GM21423 (cell line): Measurements from ENCODE around the gene FOXL3.
"Not testable (repeated sequence)": the region's sequence is repeated elsewhere in the genome, so short reads cannot be mapped to it uniquely, and the experiment has no call there.

Experiments used
- ATAC-seq: cut with Tn5 transposase; IDR thresholded peaks from one replicate; pipeline ENCODE4 v1.9.1; 2021; ENCODE audit warnings: mild to moderate bottlenecking, moderate library complexity; ENCODE audit not compliant: unreplicated experiment

The FOXL3 gene

DNA sequence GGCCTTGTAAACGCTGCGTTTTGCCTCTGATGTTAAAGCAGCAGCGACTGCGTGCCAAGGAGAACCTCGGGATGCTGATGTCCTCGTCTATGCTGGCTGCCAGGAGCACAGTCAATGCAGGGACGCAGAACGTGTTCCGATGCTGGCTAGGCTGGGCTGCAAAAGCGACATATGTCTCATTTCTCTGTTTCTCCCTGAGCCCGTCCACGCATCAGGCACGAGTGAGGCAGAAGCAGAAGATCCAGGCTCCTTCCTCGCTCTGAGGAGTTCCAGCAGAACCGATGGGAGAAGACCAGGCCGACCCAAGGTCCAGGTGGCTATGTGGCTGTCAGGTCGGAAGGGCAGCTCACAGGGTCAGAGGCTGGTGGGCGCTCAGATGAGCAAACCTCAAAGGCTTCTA, 3.7 kb upstream of the FOXL3 start:
- no peak for ATAC-seq

DNA sequence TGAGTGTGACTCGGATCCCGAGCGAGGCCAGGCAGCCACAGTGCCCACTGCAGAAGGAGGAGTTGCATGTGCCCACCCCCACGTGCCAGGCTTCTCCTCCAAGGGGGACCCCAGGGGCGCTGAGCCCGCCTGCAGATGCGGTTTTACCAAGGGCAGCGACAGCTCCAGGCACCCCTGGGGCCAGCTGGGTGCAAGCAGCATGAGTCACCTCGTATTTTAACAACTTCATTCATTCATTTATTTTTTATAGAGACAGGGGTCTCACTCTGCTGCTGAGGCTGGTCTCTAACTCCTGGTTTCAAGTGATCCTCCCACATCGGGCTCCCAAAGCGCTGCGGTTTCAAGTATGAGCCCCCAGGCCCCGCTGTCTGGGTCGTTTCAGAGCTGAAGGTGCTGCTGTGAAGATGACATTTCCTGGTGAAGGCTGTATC, 1.3 kb upstream of the FOXL3 start:
- no peak for ATAC-seq

DNA sequence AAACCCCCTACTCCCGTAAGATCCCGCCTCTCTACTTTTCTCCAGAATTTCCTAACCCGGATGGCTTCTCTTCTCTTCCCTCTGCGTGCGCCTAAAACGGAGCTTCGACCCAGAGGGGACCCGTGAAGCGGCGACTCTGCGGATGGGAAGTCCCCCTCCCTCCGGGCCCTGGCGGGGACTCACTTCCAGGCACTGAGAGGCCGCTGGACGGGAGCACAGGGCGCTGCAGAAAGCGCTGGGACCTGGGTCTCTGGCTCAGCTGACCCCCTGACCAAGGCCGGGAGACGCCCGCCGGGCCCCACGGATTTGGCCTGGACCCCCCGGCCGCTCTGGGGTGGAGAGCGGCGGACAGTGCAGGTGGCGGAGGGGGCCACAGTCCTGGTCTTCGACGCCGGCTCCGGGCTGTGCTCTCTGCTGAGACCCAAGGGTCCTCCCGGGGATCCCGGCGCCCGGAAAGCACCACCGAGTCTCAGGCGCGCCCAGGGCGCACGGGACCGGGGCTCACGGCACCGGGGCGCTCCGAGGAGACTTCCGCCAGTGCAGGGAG, 688 bp upstream of the FOXL3 start:
- no peak for ATAC-seq

DNA sequence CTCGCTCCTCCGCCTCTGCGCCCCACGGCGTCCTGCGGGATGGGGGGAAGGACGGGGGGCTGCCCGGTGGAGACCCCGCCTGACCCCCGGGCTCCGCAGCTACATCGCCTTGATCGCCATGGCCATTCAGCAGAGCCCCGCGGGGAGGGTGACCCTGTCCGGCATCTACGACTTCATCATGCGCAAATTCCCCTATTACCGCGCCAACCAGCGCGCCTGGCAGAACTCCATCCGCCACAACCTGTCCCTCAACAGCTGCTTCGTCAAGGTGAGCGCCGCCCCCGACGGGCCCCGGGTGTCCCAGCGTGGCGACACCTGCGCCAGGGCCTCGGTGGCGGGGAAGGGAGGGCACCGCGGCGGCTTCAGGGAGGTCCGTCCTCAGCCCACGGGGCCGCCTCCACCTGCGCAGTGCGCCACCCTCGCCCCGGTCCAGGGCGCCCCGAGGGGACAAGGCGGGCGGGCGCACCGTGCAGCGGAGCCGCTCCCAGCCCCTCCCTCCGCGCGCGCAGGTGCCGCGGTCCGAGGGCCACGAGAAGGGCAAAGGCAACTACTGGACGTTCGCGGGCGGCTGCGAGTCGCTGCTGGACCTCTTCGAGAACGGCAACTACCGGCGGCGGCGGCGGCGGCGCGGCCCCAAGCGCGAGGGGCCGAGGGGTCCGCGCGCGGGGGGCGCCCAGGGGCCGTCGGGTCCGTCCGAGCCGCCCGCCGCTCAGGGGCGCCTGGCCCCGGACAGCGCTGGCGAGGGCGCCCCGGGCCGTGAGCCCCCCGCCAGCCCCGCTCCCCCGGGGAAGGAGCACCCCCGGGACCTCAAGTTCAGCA, 793 bp downstream of the FOXL3 start:
- no peak for ATAC-seq

DNA sequence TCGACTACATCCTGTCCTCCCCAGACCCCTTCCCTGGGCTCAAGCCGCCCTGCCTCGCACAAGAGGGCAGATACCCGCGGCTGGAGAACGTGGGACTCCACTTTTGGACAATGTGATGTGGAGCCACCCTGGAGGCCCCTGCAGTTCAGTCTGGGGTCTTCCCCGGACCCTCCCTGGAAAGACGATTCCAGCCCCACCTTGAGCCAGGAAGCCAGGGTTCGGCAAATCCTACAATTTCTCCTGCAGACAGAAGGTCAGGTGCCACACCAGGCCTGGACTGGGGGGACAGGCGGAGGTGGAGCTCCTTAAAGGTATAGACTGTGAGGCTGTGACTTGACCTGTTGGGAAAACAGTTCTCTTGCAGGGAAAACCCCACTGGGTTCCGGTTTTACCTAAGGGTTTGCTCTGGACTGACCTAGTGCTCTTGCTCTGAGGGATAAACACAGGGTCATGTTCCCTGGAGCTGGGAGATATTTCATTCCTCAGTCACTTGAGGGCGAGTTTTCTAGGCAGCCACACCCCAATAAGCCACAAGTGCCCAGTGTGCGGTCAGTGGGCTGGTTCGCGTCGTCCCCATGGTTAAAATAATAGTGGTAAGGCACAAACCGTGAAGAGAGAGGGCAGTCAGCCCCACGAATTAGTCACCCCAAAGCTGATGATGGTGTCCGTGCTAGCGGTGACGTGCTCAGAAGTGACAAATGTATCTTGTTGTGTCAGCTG, 1.6 kb downstream of the FOXL3 start:
- no peak for ATAC-seq

DNA sequence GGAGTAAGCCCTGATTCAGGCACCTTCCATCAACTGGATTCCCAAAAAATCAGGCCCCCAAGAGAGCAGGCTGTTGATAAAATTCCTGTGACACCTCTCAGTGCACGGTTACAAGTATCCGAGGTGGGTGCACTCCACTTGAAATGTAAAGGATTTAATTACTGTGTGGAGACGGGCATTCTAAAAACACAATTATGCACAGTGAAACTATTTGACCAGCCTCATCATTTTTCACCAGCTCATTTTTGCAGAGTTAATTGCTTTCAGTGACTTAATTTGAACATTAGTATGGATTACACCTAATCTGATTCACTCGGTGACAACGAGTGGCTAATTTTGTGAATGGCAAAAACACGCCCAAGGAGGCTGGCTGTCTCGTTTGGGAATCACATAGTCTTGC, 2.3 kb downstream of the FOXL3 start:
- ATAC-seq: no peak

DNA sequence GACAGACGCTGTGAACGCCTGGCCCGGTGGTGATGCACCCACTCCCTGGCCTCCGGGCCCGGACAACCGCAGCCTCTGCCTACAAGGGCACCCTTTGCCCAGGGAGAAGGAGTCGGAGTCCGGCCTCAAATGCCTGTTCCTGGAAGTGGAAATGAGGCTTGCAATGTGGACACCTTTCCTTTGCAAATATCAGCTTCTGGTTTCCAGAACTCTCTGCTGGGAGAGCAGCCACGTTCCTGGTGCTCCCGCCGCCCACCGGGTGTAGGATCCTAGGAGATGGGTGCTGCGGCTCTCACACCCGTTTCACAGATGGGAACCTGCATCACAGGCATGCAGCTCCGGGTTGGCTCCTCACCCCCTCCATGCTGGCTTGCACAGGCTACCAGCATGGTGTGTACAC, 2.9 kb downstream of the FOXL3 start:
- no peak for ATAC-seq

DNA sequence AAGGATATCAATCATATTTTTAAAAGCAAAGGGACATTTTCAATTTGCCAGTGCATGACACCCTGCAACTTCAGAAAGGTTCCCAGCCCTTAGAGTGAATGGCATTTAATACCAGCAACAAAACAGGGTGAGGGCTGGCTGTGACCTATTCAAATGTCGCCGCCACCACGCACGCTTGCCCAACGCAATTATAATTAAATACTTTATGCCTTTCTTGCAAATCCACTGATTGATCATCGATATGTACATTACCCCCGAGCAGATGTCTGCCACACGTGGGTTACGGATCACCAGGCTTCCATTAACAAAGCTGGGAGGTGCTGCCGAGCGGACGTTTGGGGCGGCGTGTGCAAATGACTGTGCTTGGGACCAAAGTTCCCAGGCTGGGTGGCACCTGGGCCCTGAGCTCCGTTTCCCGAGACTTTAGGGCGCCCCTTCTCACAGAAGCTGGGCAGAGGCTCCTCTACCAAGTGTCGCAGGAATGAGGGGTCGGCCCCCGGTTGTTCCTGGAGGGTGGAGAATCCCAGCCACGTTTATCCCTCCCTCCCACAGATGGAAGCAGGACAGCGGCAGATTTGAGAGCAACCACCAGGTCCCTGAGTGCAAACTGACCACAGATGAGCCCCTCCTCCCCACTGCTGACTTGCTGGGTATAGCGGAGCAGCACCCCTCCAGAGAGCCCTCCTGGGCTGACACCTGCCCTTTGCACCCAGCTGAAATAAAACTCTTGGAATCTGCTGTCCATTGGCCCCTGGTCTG, 3.9 kb downstream of the FOXL3 start:
- ATAC-seq: no peak

DNA sequence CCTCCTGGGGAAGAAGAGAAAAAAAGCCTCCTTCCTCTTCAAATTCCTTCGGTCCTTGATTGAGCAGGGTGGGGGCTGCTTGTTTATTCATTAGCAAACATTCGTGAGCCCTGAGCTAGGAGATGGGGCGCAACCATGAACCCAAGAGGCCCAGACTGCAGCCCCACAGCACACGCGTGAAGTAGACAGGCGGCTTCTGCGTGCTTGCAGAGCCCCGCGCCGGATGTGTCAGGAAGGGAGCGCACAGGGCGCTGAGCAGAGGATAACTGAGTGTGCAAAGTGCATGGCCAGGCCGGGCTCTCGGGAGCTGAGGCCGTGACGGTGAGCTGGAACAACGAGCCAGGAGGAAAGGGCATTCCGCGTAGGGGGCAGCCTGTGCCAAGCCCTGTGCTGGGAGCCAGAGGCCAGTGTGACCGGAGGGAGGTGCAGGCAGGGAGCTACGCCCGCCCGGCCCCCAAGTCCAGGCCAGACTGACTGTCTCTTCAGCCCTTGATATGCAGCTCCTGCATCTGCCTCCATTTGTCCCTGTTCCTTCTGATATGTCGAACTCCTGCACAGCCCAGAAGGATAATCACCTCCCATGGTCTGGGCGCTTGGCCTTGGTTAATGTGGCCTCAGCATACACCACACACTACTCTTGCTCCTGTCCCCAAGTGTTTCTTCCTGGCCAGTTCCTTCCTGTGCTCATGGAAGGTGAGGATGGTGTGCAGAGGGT, 4.6 kb downstream of the FOXL3 start:
- ATAC-seq: no peak

DNA sequence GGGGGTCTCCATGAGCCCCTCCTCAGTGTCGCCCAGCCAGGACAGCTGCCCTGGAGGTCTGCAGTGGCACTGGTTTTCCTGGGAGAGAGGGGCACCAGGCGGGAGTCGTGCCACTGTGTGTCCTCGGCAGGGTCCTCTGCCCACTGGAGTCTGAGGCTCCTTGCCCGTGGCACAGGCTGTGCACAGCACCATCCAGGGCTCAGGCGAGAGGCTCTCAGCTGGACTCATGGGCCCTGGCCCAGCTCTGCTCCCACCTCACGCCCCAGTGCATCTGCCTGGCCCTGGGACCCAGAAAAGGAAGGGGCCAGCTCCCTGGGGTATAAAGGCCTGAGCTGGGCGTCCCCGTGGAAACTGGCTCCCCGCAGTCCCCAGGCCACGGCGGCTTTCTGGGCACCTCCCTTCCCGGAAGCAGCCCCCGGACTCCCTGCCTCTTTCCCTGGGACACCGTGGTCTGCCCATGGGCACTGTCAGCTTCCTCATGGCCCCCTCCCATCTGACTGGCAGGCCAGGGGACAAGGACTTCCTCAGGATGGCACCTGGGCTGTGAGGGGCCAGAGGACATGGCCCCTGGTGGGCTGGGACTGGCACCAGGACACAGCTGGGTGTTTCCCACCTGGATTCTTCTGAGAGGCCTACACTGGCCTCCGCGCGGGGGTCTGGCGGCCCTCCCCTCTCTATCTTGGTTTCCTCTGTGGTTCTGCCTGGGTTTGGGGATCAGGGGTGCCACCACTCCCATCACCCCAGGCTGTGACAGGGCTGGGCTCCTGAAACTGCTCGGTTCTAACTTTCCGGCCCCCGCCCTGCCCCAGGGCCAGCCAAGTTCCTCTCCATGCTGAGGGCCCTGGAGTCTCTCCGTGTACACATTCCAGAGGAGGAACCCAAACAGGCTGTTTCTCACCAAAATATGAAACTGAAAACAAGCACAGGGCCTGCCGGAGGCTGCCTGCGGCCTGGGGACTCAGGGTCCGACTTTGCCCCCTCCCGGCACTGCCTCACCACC, 5.5 kb downstream of the FOXL3 start:
- no peak for ATAC-seq

DNA sequence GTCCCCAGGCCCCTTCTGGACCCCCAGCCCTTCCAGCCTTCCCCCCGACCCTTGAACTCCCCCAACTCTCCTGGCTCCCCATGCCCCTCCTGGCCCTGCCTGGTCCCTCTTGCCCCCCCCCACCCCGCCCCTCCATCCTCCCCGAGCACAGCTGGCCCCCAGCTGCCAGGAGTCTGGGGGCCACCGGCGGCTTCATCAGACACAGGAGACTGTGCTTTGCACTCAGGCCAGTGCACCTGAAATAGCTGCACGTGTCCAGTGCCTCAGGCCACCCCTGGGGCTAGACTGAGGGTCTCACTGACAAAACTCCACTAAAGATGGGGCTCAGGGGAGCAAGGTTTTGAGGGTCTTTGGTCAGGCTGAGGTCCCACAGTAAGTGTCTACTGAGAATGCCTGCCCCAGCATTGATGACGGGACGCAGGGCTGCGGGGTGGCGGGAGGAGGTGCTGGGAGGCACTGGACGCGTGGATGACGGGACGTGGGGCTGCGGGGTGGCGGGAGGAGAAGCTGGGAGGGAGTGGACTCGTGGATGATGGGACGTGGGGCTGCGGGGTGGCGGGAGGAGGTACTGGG, 6.5 kb downstream of the FOXL3 start:
- ATAC-seq: no peak

DNA sequence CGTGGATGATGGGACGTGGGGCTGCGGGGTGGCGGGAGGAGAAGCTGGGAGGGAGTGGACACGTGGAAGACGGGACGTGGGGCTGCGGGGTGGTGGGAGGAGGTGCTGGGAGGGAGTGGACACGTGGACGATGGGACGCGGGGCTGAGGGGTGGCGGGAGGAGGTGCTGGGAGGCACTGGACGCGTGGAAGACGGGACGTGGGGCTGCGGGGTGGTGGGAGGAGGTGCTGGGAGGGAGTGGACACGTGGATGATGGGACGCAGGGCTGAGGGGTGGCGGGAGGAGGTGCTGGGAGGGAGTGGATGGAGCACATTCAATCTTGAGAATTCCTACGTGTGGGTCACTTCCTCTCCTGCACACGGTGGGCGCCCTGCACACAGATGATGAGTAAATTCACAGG, 7.2 kb downstream of the FOXL3 start:
- not testable (repeated sequence) for ATAC-seq

DNA sequence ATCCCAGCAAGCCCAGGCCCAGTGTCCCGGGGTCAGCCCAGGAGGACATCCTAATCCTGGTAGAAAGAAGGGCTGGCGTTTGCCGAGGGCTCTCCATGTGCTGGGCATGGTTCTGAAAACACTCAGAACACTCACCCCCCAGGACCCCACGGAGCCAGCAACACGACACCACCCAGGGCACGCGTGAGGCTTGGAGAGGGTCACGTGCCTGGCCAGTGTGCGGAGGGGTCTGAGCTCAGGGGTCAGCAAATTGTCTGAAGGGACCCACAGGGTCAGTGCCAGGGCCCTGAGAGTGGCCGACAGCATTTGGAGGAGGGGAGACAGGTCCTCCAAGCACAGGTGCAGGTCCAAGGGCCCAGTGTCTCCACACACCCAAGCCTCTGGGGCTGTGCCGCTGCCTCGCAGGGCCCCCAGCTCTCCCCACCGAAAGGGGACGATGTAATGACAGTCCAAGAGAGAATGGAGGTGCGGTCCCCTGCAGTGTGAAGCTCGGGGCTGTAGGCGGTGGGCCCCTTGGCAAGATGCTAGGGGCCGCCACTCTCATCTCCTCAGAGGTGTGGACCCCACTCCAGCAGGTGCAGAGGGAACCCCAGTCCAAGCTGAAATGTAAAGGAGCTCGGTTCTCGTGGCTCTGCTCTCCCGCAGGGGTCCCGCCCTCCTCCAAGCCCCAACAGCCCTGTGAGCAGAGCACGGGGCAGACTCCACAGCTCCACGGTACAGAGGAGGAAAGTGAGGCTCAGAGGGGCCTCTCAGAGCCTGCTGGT, 7.8 kb downstream of the FOXL3 start:
- no peak for ATAC-seq

DNA sequence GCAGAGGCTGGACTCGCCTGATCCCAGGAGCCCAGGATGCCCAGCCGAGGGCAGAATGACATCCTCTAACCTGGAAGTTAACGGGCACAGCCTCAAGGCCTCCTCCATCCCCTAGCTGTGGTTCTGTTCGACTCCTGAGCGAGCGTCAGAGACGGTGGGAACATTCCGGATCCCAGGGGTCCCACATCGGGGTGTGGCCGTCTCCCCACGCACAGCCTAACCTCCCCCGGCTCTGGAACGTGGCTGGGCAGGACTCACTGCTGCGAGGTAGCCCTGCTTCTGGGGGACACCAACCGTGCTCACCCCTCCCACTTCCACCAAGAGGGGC, 8.4 kb downstream of the FOXL3 start:
- no peak for ATAC-seq

DNA sequence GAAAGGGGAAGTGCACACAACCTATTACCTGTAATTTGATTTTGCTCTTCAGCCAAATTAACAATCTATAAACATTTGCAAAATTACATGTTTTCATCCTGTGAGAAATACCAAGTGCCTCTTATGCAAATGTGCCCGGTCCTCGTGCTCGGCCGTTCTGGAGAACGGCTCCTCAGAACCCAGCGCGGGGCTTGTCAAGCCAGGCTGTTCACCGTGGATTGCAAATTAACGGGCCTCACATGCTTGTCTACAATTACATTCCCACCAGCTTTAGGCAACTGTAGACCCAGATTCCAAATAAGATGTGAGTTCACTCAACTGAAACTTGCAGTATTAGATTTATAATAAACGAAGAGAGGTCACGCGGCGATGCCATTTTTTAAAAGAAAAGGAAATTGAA, 8.8 kb downstream of the FOXL3 start:
- ATAC-seq: no peak

DNA sequence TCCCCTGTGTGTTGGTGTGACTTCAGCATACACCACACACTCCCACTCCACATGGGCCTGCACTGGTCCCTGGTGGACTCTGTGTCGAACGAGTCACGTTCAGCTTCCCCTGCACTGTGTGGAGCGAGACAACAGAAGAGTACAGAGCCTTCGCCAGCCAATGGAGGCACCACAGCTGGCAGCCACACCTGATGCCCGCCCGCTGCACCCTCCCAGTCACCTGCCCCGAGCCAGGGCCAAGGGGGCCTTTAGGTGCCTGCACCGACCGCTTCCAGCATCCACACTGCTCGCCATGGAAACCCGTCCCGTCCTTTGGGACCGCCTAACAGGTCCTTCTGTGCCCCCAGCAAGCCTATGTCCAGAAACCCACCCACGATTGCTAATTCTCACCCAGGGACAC, 9.2 kb downstream of the FOXL3 start:
- no peak for ATAC-seq

DNA sequence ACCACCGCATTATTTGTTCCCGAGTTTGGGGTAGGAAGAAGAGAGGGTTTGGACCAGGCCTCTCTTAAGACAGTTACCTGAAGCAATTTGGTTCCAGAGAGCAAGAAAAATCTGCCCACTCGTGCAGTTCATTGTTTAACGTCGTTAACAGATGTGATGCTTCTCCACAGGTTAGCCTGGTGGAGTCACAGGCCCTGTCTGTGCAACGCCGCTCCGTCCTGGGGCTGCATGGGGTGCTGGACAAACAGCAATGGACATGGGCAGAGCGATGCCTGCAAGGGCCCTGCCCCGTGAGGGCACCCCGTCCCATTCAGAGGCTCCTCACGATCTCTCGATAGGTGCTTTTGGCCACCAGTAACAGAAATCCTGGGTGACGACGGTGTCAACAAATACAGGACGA, 9.7 kb downstream of the FOXL3 start:
- no peak for ATAC-seq

DNA sequence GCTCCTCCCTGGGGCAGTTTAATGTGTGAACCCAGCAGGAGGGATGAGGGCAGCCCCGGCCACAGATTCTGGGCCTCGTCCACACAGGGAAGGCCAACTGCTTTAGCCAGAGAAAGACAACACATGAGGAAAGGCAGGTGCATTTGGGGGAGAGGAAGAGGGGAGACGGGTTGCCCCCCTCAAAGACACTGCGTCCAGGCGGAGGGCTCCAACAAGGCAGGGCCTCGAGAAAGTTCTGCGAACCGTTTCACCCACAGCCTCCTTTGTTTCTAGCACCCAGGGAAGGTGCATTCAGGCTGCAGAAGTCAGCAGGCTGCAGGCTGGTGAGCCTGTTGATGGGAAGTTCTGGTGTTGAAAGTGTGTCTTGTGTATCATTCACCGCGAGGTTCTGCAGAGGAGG, 10.1 kb downstream of the FOXL3 start:
- no peak for ATAC-seq
